HepG2 (cell line): ENCODE measurements around the gene ASCC3. TPM values are rescaled to one million over a fixed set of nuclear protein-coding genes. Genes with fewer than 3 reads are reported as not detected.

Experiments
- ATAC-seq: fragments of 200-7000 bp; cut with Tn5 transposase; 3 replicates; pipeline ENCODE4 v1.9.1; 2020; ENCODE audit warnings: mild to moderate bottlenecking, moderate library complexity
- BruUV-seq: library from RNA; stranded (reverse); fragments of 400-500 nt; replicated peaks from 2 replicates; lab custom pipeline; 2021; lab: Mats Ljungman, UMichigan
- CTCF ChIA-PET: fragments of 300-600 bp; formaldehyde crosslinking; extraction: SDS; loops from one replicate; lab custom pipeline; 2021; ENCODE audit warnings: low total read pairs, inconsistent platforms, low intra/inter-chr PET ratio; lab: Yijun Ruan, JAX
- POLR2A ChIA-PET: fragments of 350-600 bp; sonication (Branson Sonifier 250); formaldehyde crosslinking; loops from one replicate; lab custom pipeline; 2020; ENCODE audit warnings: antibody characterized with exemption, inconsistent platforms; lab: Yijun Ruan, JAX
- DNase-seq: peaks from one replicate; pipeline ENCODE4 v3.0.0-alpha.2; 2015; ENCODE audit warnings: low spot score
- FAIRE-seq: peaks from 3 replicates; lab custom pipeline; 2011; peaks lifted over from hg19 to GRCh38; lab: Jason Lieb, UNC
- H2AFZ ChIP-seq: one replicate; pipeline ENCODE4 v1.6.1; 2011; ENCODE audit warnings: low read length, inconsistent platforms
- H3K27ac ChIP-seq: fragments of 300-600 bp; 3 replicates; pipeline ENCODE4 v1.8.0; 2011; ENCODE audit warnings: mixed run types, mild to moderate bottlenecking, mixed read lengths, low read length, inconsistent platforms; ENCODE audit not compliant: insufficient read depth; ENCODE audit errors: extremely low read length
- H3K27me3 ChIP-seq, 2 experiments: fragments of 200-600 bp in 1 of 2; 2 replicates in 1 of 2; 3 replicates in 1 of 2; pipeline versions ENCODE4 v1.6.0 to v1.8.0; 2011; ENCODE audit warnings: low read length in 2 of 2, mild to moderate bottlenecking in 2 of 2, moderate library complexity in 2 of 2, inconsistent platforms in 1 of 2; ENCODE audit not compliant: insufficient read depth in 2 of 2, control insufficient read depth in 1 of 2
- H3K36me3 ChIP-seq, 2 experiments: fragments of 200-600 bp in 1 of 2; replicated peaks in 1 of 2; 2 replicates in 1 of 2; 3 replicates in 1 of 2; pipeline versions ENCODE4 v1.5.1 to v1.8.0; 2011; ENCODE audit warnings: low read length in 2 of 2, inconsistent platforms in 1 of 2; ENCODE audit not compliant: insufficient read depth in 2 of 2, control insufficient read depth in 1 of 2
- H3K4me1 ChIP-seq: 2 replicates; pipeline ENCODE4 v1.5.1; 2012; ENCODE audit warnings: low read length, inconsistent platforms; ENCODE audit not compliant: insufficient read depth
- H3K4me2 ChIP-seq: 2 replicates; pipeline ENCODE4 v1.6.0; 2011; ENCODE audit warnings: low read depth, low read length, inconsistent platforms
- H3K4me3 ChIP-seq, 3 experiments: fragments of 200-600 bp in 1 of 3; sonication (generic), shearing (Covaris generic) in 1 of 3; replicated peaks in 1 of 3; 2 replicates each; pipeline ENCODE4 v1.5.1; 2011 to 2016; ENCODE audit warnings: low read length in 3 of 3, inconsistent platforms in 2 of 3, low read depth in 2 of 3, mild to moderate bottlenecking in 2 of 3, control low read depth in 1 of 3, mixed read lengths in 1 of 3; ENCODE audit not compliant: insufficient read depth in 1 of 3
- H3K79me2 ChIP-seq: one replicate; pipeline ENCODE4 v1.6.1; 2011; ENCODE audit warnings: low read length, inconsistent platforms; ENCODE audit not compliant: insufficient read depth
- H3K9ac ChIP-seq: 2 replicates; pipeline ENCODE4 v1.6.0; 2011; ENCODE audit warnings: mild to moderate bottlenecking, low read depth, low read length, inconsistent platforms; ENCODE audit not compliant: insufficient read depth
- H3K9me3 ChIP-seq: 2 replicates; pipeline ENCODE4 v1.5.1; 2012; ENCODE audit warnings: mild to moderate bottlenecking, low read length
- H4K20me1 ChIP-seq: 2 replicates; pipeline ENCODE4 v1.6.0; 2011; ENCODE audit warnings: inconsistent platforms, mild to moderate bottlenecking, low read length, moderate library complexity; ENCODE audit not compliant: insufficient read depth
- ARNTL ChIP-seq: sonication (generic); formaldehyde crosslinking; IDR thresholded peaks from 2 replicates; pipeline ENCODE4 v1.4.0; 2020; ENCODE audit warnings: mild to moderate bottlenecking, missing genetic modification reagents
- ATAD3A ChIP-seq: sonication (generic); formaldehyde crosslinking; IDR thresholded peaks from 2 replicates; pipeline ENCODE4 v1.4.0; 2020; ENCODE audit warnings: missing genetic modification reagents
- BHLHE40 ChIP-seq: IDR thresholded peaks from 2 replicates; pipeline ENCODE4 v1.6.1; 2011; ENCODE audit warnings: low read length, improper control_type of control experiment
- DMAP1 ChIP-seq: IDR thresholded peaks from 2 replicates; pipeline ENCODE4 v1.6.1; 2016
- DNMT3B ChIP-seq: conservative IDR thresholded peaks from 2 replicates; pipeline ENCODE4 v1.6.1; 2016; ENCODE audit warnings: missing biosample characterization, control low read depth
- HNF1B ChIP-seq: sonication (generic); formaldehyde crosslinking; IDR thresholded peaks from 2 replicates; pipeline ENCODE4 v1.5.1; 2020; ENCODE audit warnings: mild to moderate bottlenecking, moderate library complexity, missing genetic modification reagents
- NFE2L1 ChIP-seq: sonication (generic); formaldehyde crosslinking; IDR thresholded peaks from 2 replicates; pipeline ENCODE4 v1.4.0; 2020; ENCODE audit warnings: missing genetic modification reagents, mild to moderate bottlenecking, borderline replicate concordance
- SATB2 ChIP-seq: sonication (generic); formaldehyde crosslinking; IDR thresholded peaks from 2 replicates; pipeline ENCODE4 v1.5.0; 2020; ENCODE audit warnings: missing genetic modification reagents
- SUZ12 ChIP-seq: fragments of 150-350 bp; IDR thresholded peaks from 2 replicates; pipeline ENCODE4 v1.6.1; 2014; ENCODE audit warnings: low read depth, low read length
- ZFP1 ChIP-seq: IDR thresholded peaks from 2 replicates; pipeline ENCODE4 v1.6.1; 2016
- ZHX1 ChIP-seq: sonication (generic); formaldehyde crosslinking; IDR thresholded peaks from 2 replicates; pipeline ENCODE4 v1.8.1; 2022; ENCODE audit warnings: low read depth, mild to moderate bottlenecking, missing genetic modification reagents
- ZNF136 ChIP-seq: sonication (generic); formaldehyde crosslinking; IDR thresholded peaks from 2 replicates; pipeline ENCODE4 v1.8.1; 2022; ENCODE audit warnings: low read depth, mild to moderate bottlenecking, moderate library complexity, missing genetic modification reagents
- ZNF276 ChIP-seq: sonication (generic); formaldehyde crosslinking; IDR thresholded peaks from 2 replicates; pipeline ENCODE4 v1.4.0; 2020; ENCODE audit warnings: mild to moderate bottlenecking, low read depth, missing genetic modification reagents
- ZNF3 ChIP-seq: IDR thresholded peaks from 2 replicates; pipeline ENCODE4 v1.7.0; 2017; ENCODE audit warnings: inconsistent platforms
- ZNF350 ChIP-seq: sonication (generic); formaldehyde crosslinking; IDR thresholded peaks from 2 replicates; pipeline ENCODE4 v1.4.0; 2020; ENCODE audit warnings: mild to moderate bottlenecking, low read depth, missing genetic modification reagents, borderline replicate concordance
- ZNF674 ChIP-seq: sonication (generic); formaldehyde crosslinking; IDR thresholded peaks from 2 replicates; pipeline ENCODE4 v1.5.0; 2020; ENCODE audit warnings: low read depth, mild to moderate bottlenecking, missing genetic modification reagents
- WGBS: methylation state at CpG from one replicate; pipeline ENCODE4 v1.1.6; 2017; ENCODE audit warnings: low lambda C conversion rate; 5-methylcytosine and 5-hydroxymethylcytosine counted together
- in situ Hi-C: cut with HindIII; loops from 2 replicates; pipeline ENCODE4 v1.10.0; 2017; ENCODE audit warnings: low pct_unique_long_range_greater_than_20kb; ENCODE audit not compliant: extremely low pct_ligation_motif_present
- intact Hi-C: fragments of 100-400 bp; cut with micrococcal nuclease; formaldehyde crosslinking; loops from one replicate; pipeline ENCODE4 v1.10.0; 2022; ENCODE audit not compliant: unreplicated experiment
- polyA plus RNA-seq, 8 experiments: library from polyadenylated mRNA; depleted of rRNA in 3 of 8; stranded (reverse) in 7 of 8; unstranded in 1 of 8; fragments of >200 nt; fragmentation: Illumina TruSeq in 4 of 8; extraction: Trizol in 4 of 8; gene quantifications; 2 replicates each; pipeline versions ENCODE4 v1.2.1 to v1.2.3, GENCODE V29; 2011 to 2016; ENCODE audit warnings: low read depth in 4 of 8, missing spikeins in 1 of 8, mixed read lengths in 1 of 8; ENCODE audit not compliant: insufficient read depth in 1 of 8
- total RNA-seq, 5 experiments: library from RNA; depleted of rRNA; stranded (reverse); fragments of >200 nt; fragmentation: Illumina TruSeq; extraction: Trizol; gene quantifications; 2 replicates each; pipeline ENCODE4 v1.2.3, GENCODE V29; 2016; ENCODE audit warnings: low read depth in 1 of 5
- TF ChIP-seq, protein P1 (sequence below): IDR thresholded peaks from 2 replicates; pipeline ENCODE4 v1.6.1; 2016; ENCODE audit warnings: low read depth
- TF ChIP-seq, protein P2 (sequence below): IDR thresholded peaks from 2 replicates; pipeline ENCODE4 v1.6.1; 2016; ENCODE audit warnings: mild to moderate bottlenecking

ASCC3 gene
- total and polyA plus RNA-seq, 2 of the 13 experiments (the other 11 are each of a cell fraction or from before 2014, with no cell fraction given), result 23.1 to 55.7 TPM

DNA sequence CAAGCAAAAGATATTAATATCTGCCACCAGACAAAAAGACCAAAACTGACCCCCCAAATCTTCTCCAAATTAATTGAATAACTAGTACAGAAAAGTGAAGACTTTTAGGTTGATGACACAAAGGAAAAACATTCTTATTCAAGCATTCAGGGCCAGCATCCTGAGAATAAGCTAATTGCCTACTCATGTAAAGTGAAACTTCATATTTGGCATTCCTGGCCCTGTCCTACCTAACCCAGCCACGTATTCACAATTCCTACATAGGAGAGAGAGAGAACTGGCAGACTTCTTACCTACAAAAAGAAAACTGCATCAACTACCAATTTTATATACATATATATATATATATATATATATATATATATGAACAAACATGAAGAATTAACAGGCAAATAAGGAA lies 4.9 kb upstream of the ASCC3 start:
- no peaks in the 10 kb centered on the region for H3K36me3 ChIP-seq
- WGBS, result 59% methylated on average over 1 of the region's 1 CpG
- DNase-seq, result no peak
- no peak overlapping the region for H3K4me2 ChIP-seq
- H4K20me1 ChIP-seq, result no peaks in the 10 kb centered on the region
- no TSS peak for BruUV-seq
- no peak overlapping the region for H2AFZ ChIP-seq
- no peaks in the 10 kb centered on the region for H3K9me3 ChIP-seq
- no peak for FAIRE-seq
- POLR2A ChIA-PET, result no interaction called here
- CTCF ChIA-PET, result no interaction called here
- H3K4me1 ChIP-seq, result peaks cover 11% of the 10 kb centered on the region
- no peak overlapping the region for H3K4me3 ChIP-seq
- no peaks in the 10 kb centered on the region for H3K27me3 ChIP-seq
- in situ Hi-C loops, result no loop called here
- H3K79me2 ChIP-seq, result no peaks in the 10 kb centered on the region
- H3K9ac ChIP-seq, result no peak overlapping the region
- ATAC-seq, result no peak
- intact Hi-C loops, result no loop called here
- no peak overlapping the region for H3K27ac ChIP-seq
- TF ChIP-seq ZNF136 (CRISPR knock-in tag) (no peak), ZFP1 (no peak), HNF1B (no peak), ZNF674 (CRISPR knock-in tag) (no peak), ATAD3A (CRISPR knock-in tag) (no peak), ZNF276 (CRISPR knock-in tag) (no peak), DMAP1 (CRISPR knock-in tag) (no peak), SATB2 (CRISPR knock-in tag) (no peak), DNMT3B (CRISPR knock-in tag) (no peak), BHLHE40 (no peak), ZNF350 (no peak), ZNF3 (CRISPR knock-in tag) (no peak), NFE2L1 (CRISPR knock-in tag) (no peak), SUZ12 (no peak), ARNTL (CRISPR knock-in tag) (no peak), ZHX1 (CRISPR knock-in tag) (no peak)
- TF ChIP-seq, protein P1, sequence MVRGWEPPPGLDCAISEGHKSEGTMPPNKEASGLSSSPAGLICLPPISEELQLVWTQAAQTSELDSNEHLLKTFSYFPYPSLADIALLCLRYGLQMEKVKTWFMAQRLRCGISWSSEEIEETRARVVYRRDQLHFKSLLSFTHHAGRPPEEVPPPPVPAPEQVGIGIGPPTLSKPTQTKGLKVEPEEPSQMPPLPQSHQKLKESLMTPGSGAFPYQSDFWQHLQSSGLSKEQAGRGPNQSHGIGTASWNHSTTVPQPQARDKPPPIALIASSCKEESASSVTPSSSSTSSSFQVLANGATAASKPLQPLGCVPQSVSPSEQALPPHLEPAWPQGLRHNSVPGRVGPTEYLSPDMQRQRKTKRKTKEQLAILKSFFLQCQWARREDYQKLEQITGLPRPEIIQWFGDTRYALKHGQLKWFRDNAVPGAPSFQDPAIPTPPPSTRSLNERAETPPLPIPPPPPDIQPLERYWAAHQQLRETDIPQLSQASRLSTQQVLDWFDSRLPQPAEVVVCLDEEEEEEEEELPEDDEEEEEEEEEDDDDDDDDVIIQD (CRISPR knock-in tag), result no peak
- TF ChIP-seq, protein P2, sequence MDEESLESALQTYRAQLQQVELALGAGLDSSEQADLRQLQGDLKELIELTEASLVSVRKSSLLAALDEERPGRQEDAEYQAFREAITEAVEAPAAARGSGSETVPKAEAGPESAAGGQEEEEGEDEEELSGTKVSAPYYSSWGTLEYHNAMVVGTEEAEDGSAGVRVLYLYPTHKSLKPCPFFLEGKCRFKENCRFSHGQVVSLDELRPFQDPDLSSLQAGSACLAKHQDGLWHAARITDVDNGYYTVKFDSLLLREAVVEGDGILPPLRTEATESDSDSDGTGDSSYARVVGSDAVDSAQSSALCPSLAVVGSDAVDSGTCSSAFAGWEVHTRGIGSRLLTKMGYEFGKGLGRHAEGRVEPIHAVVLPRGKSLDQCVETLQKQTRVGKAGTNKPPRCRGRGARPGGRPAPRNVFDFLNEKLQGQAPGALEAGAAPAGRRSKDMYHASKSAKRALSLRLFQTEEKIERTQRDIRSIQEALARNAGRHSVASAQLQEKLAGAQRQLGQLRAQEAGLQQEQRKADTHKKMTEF (CRISPR knock-in tag), result no peak
